Gastrocnemius medialis (tissue), 4 donors: Measurements from ENCODE around the gene PRR22.

Experiments
- CTCF ChIP-seq, 5 experiments: fragments of 450-650 bp in 3 of 5; fragments of 200-600 bp in 2 of 5; sonication (generic) in 2 of 5; IDR thresholded peaks in 4 of 5; conservative IDR thresholded peaks in 1 of 5; 1 replicate in 4 of 5; 2 replicates in 1 of 5; pipeline ENCODE4 v1.5.1; 2016 to 2019; ENCODE audit warnings: antibody characterized with exemption in 5 of 5, mild to moderate bottlenecking in 3 of 5, moderate library complexity in 3 of 5
- POLR2A ChIP-seq, 2 donors: fragments of 450-650 bp; IDR thresholded peaks; one replicate each; pipeline ENCODE4 v1.6.1; 2017; ENCODE audit warnings: antibody characterized with exemption in 2 of 2, mild to moderate bottlenecking in 2 of 2, moderate library complexity in 2 of 2

GRCh38 chr19:5829567-5830310, 45.2 kb upstream of the PRR22 start:
- no peak for TF ChIP-seq CTCF (IDR thresholded peaks at IDR 0.05 in 4 of 5, conservative IDR thresholded peaks at IDR 0.05 in 1 of 5)
- TF ChIP-seq POLR2A (IDR thresholded peaks at IDR 0.05): no peak
